Mononuclear cell (primary cell): ENCODE measurements around the gene C2CD5. TPM values are rescaled to one million over a fixed set of nuclear protein-coding genes. Genes with fewer than 3 reads are reported as not detected.

Experiments
- H3K27me3 ChIP-seq: 2 replicates; pipeline ENCODE4 v1.6.0; 2011; ENCODE audit warnings: low read length, control low read depth; ENCODE audit not compliant: insufficient read depth
- H3K4me1 ChIP-seq: 2 replicates; pipeline ENCODE4 v1.5.1; 2011; ENCODE audit warnings: mild to moderate bottlenecking, low read length, control low read depth; ENCODE audit not compliant: insufficient read depth
- H3K4me3 ChIP-seq: 2 replicates; pipeline ENCODE4 v1.5.1; 2011; ENCODE audit warnings: mild to moderate bottlenecking, low read length, moderate library complexity
- H3K9me3 ChIP-seq: 2 replicates; pipeline ENCODE4 v1.5.1; 2011; ENCODE audit warnings: low read depth, mild to moderate bottlenecking, control low read depth, low read length
- total RNA-seq: library from RNA; depleted of rRNA; stranded (reverse); fragments of >200 nt; gene quantifications from one replicate; pipeline ENCODE4 v1.2.3, GENCODE V29; 2012

C2CD5 gene
- total RNA-seq, 1 donor = 29.1 TPM

DNA sequence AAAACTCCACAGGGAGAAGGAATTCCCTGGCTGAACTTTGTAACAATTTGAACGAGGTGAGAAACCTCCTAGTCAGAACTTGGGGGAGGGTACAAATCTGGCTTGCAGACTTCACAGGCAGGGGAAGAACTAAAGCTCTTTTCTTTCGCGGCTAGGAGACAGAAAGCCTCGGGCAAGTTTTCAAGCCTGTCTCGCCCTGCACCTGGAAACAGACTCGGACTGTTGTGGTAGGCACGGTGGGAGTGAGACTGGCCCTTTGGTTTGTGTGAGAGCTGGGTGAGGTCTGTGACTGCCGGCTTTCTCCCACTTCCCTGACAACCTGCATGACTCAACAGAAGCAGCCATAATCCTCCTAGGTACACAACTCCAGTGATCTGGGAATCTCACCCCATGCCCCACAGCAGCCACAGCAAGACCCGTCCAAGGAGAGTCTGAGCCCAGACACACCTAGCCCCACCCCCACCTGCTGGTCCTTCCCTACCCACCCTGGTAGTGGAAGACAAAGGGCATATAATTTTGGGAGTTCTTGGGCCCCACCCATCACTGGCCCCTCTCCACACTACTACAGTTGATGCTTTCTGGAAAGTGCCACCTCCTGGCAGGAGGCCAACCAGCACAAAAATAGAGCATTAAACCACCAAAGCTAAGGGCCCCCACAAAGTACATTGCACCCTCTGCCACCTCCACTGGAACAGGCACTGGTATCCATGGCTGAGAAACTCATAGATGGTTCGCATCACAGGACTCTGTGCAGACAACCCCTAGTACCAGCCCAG lies 107.1 kb downstream of the C2CD5 start:
- H3K9me3 ChIP-seq = no peaks in the 10 kb centered on the region
- no peaks in the 10 kb centered on the region for H3K27me3 ChIP-seq
- H3K4me3 ChIP-seq = no peak overlapping the region
- no peaks in the 10 kb centered on the region for H3K4me1 ChIP-seq

GRCh38 chr12:22435583-22435982 lies 108.8 kb downstream of the C2CD5 start:
- Histone ChIP-seq H3K4me3 (no peak overlapping the region), H3K9me3 (no peaks in the 10 kb centered on the region)

DNA sequence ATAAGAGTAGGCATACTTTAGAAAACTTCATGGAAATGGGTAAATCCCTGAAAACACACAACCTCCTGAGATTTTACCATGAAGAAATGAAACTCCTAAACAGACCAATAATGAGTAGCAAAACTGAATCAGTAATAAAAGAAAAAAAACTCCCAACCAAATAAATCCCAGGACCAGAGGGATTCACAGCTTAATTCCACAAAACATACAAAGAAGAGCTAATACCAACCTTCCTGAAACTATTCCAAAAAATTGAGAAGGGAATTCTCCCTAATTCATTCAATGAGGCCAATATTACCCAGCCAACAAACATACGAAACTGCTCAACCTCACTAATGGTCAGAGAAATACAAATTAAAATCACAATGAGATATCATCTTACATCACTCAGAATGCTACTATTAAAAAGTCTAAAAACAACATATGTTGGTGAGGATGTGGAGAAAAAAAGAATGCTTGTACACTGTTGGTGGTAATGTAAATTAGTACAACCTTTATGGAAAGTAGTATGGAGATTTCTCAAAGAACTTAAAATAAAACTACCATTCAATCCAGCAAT lies 112.6 kb downstream of the C2CD5 start:
- Histone ChIP-seq H3K27me3 (no peaks in the 10 kb centered on the region), H3K4me1 (no peaks in the 10 kb centered on the region), H3K9me3 (no peaks in the 10 kb centered on the region), H3K4me3 (no peak overlapping the region)

More at GRCh38 chr12:22435583-22435982, 108.8 kb downstream of the C2CD5 start:
- no peaks in the 10 kb centered on the region for H3K4me1 ChIP-seq
- no peaks in the 10 kb centered on the region for H3K27me3 ChIP-seq

GRCh38 chr12:22416801-22417200 lies 127.5 kb downstream of the C2CD5 start:
- H3K4me1 ChIP-seq = no peaks in the 10 kb centered on the region
- no peak overlapping the region for H3K4me3 ChIP-seq
- H3K27me3 ChIP-seq = no peaks in the 10 kb centered on the region
- no peaks in the 10 kb centered on the region for H3K9me3 ChIP-seq

- Histone ChIP-seq H3K4me1 (no peaks in the 10 kb centered on the region), H3K27me3 (no peaks in the 10 kb centered on the region), H3K9me3 (no peaks in the 10 kb centered on the region), H3K4me3 (no peak overlapping the region)
Observed at GRCh38 chr12:22415342-22416309, 128.7 kb downstream of the C2CD5 start.

DNA sequence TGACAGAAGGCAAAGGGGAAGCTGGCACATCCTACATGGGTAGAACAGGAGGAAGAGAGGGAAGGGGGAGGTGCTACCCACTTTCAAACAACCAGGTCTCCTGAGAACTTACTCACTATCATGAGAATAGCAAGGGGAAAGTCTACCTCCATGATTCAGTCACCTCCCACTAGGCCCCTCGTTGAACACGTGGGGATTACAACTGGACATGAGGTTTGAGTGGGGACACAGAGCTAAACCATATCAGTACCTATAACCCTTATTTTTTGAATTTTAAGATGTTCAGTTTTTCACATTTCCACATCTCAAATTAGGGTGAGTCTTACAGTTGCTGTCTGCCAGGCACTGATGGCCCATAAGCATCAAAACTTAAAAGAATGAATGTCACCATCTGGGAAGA lies 129.6 kb downstream of the C2CD5 start:
- H3K9me3 ChIP-seq = no peaks in the 10 kb centered on the region
- peaks cover 4% of the 10 kb centered on the region for H3K4me1 ChIP-seq
- H3K27me3 ChIP-seq = no peaks in the 10 kb centered on the region
- no peak overlapping the region for H3K4me3 ChIP-seq

DNA sequence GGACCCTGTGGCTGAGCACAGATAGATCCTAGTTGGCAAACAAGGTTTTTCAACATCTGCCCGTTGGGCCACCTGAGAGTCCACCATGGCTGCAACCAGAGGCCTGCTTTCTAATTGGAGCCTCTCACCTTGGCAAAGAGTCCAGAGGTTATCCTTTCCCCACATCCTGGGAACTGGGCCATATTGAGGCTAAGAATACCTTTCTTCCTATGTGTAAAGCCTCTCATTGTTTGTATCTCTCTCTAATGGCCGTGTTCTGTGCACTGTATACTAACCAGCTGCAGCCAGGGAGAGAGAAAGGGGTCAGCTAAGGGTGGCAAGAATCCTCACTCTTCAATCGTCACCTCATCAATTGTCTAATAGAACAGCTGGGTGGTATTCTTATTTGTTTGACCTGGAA lies 130.8 kb downstream of the C2CD5 start:
- Histone ChIP-seq H3K9me3 (no peaks in the 10 kb centered on the region), H3K4me1 (peaks cover 13% of the 10 kb centered on the region), H3K4me3 (no peak overlapping the region)

GRCh38 chr12:22412581-22412980 lies 131.8 kb downstream of the C2CD5 start:
- Histone ChIP-seq H3K4me3 (no peak overlapping the region), H3K9me3 (no peaks in the 10 kb centered on the region), H3K27me3 (no peaks in the 10 kb centered on the region), H3K4me1 (peaks cover 13% of the 10 kb centered on the region)

More for the DNA sequence above, 130.8 kb downstream of the C2CD5 start:
- no peaks in the 10 kb centered on the region for H3K27me3 ChIP-seq

- Histone ChIP-seq H3K4me1 (peaks cover 13% of the 10 kb centered on the region), H3K9me3 (no peaks in the 10 kb centered on the region), H3K4me3 (no peak overlapping the region)
Observed at GRCh38 chr12:22410486-22410885, 133.9 kb downstream of the C2CD5 start.

DNA sequence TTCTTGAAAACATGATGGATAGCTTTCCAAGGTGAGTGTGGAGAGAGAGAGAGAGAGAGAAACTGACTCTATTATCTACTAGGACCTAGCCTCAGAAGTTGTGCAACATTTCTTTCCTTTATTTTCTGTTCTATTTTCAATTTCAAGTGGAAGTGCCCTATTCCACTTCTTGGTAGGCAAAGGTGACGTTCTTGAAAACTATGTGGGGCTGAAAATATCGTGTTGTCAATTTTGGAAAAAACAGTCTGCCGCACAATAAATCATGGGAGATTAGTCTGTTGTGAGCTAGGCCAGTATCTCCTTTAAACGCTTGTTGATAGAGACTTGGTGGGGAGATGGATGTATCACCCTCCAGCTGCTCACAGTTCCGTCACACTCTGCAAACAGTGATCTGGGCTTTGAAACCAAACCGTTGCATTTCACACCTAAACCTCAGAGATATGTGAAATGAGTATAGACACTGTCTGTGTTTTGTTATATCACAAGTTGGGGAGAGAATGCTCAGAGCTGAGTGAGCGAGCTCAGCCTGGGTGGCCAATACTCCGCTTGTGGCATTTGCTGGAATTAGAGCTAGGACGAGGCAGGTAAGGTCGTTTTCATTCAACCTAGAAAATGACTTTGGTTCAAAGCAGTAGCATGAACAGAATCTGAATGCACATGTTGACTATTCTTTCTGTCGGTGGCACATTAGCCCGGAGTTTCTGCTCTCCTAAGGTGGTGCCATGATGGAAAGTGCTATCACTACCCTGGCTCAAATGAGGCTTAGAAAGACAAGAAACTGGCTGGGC lies 134.8 kb downstream of the C2CD5 start:
- no peaks in the 10 kb centered on the region for H3K27me3 ChIP-seq
- no peaks in the 10 kb centered on the region for H3K9me3 ChIP-seq
- no peak overlapping the region for H3K4me3 ChIP-seq
- peaks cover 13% of the 10 kb centered on the region for H3K4me1 ChIP-seq

More at GRCh38 chr12:22410486-22410885, 133.9 kb downstream of the C2CD5 start:
- H3K27me3 ChIP-seq = no peaks in the 10 kb centered on the region

GRCh38 chr12:22408610-22409376 lies 135.5 kb downstream of the C2CD5 start:
- Histone ChIP-seq H3K27me3 (no peaks in the 10 kb centered on the region), H3K4me1 (peaks cover 13% of the 10 kb centered on the region), H3K9me3 (no peaks in the 10 kb centered on the region), H3K4me3 (no peak overlapping the region)

DNA sequence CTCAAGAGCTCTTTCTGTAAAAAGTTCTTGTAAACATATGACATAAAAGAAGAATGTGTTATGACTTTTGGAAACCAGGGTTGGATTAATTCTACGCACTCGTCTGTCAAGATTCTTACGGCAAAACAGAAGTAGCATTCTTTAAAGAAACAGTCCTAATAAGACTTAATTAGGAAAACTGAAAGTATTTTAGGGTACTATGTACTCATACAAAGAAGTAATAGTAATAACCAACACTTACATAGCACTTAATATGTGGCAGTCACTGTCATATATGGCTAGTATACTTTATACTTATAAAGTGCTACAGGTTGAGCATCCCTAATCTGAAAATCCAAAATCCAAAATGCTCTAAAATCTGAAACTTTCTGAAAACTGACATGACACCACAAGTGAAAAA lies 136.9 kb downstream of the C2CD5 start:
- Histone ChIP-seq H3K4me1 (peaks cover 13% of the 10 kb centered on the region), H3K4me3 (no peak overlapping the region), H3K27me3 (no peaks in the 10 kb centered on the region), H3K9me3 (no peaks in the 10 kb centered on the region)

DNA sequence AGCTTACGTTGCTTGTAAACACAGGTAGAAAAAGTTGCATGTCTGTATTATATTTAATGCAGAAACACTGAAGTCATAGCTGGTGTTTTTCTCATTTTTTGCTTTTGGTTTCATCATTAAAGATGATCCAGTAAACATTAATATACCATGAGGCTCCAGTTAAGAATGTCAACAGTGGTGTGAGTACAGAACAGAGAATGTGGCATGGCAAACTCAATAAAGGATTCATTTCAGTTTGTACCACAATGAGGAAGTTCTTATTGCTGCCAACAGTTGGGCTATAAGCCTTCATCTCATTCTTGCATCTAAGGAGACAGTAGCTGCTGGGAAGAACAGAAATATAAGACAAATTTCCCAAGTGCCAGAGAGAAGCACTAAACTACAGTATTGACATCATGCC lies 137.7 kb downstream of the C2CD5 start:
- Histone ChIP-seq H3K27me3 (no peaks in the 10 kb centered on the region), H3K4me3 (no peak overlapping the region), H3K4me1 (peaks cover 13% of the 10 kb centered on the region), H3K9me3 (no peaks in the 10 kb centered on the region)
